ENCODE results near the gene WBP1L. TPM values are rescaled to one million over a fixed set of nuclear protein-coding genes. Genes with fewer than 3 reads are reported as not detected.

The WBP1L gene
- total RNA-seq, 2 experiments from 2014 or later: 17.6 to 24.4 TPM

- BruUV-seq (replicated peaks): no TSS peak
- DNase-seq (ENCODE audit: low spot score): no peak
- intact Hi-C loops (cut with micrococcal nuclease; ENCODE audit: unreplicated experiment): loop anchor here (5.0 kb wide), 1 partner anchor 75 kb away; no protein-coding TSS in a partner anchor
- no peaks in the 10 kb centered on the region for H3K9me2 ChIP-seq (ENCODE audit: insufficient read depth, low read length)
- H3K9me3 ChIP-seq (ENCODE audit: low read length): no peaks in the 10 kb centered on the region
- POLR2A ChIA-PET: interaction anchor here (0.6 kb wide), 1 partner anchor 539 kb away, joined by 3 read pairs; no protein-coding TSS in a partner anchor
- no peaks in the 10 kb centered on the region for H3K36me3 ChIP-seq (ENCODE audit: insufficient read depth, low read length)
- H3K4me3 ChIP-seq (ENCODE audit: low read depth, low read length, poor library complexity, severe bottlenecking): no peak overlapping the region
- H3K27ac ChIP-seq (ENCODE audit: low read depth, low read length, poor library complexity, severe bottlenecking): no peak overlapping the region
- H4K20me1 ChIP-seq (ENCODE audit: insufficient read depth, low read length): no peaks in the 10 kb centered on the region
- CTCF ChIA-PET (ENCODE audit: unreplicated experiment): no interaction called here
- H3K79me2 ChIP-seq (ENCODE audit: insufficient read depth, low read depth, low read length): no peaks in the 10 kb centered on the region
- no peak overlapping the region for H2AFZ ChIP-seq (ENCODE audit: low read length)
- no peaks in the 10 kb centered on the region for H3K4me1 ChIP-seq (ENCODE audit: insufficient read depth, low read length, poor library complexity, severe bottlenecking)
- TF ChIP-seq CTCF (conservative IDR thresholded peaks at IDR 0.05; ENCODE audit: low read length) (no peak), EZH2phosphoT487 (IDR thresholded peaks at IDR 0.05; ENCODE audit: borderline replicate concordance, low read depth, low read length) (no peak)
- H3K4me2 ChIP-seq (ENCODE audit: low read length): no peak overlapping the region
Measured at GRCh38 chr10:102827597-102827975, 83.8 kb downstream of the WBP1L start.

- H3K4me2 ChIP-seq (ENCODE audit: low read length): no peak overlapping the region
- H3K27ac ChIP-seq (ENCODE audit: low read depth, low read length, poor library complexity, severe bottlenecking): no peak overlapping the region
- CTCF ChIA-PET (ENCODE audit: unreplicated experiment): no interaction called here
- TF ChIP-seq EZH2phosphoT487 (IDR thresholded peaks at IDR 0.05; ENCODE audit: borderline replicate concordance, low read depth, low read length): no peak
- TF ChIP-seq CTCF (conservative IDR thresholded peaks at IDR 0.05; ENCODE audit: low read length): no peak
- H4K20me1 ChIP-seq (ENCODE audit: insufficient read depth, low read length): no peaks in the 10 kb centered on the region
- intact Hi-C loops (cut with micrococcal nuclease; ENCODE audit: unreplicated experiment): no loop called here
- H3K9me2 ChIP-seq (ENCODE audit: insufficient read depth, low read length): no peaks in the 10 kb centered on the region
- no peaks in the 10 kb centered on the region for H3K79me2 ChIP-seq (ENCODE audit: insufficient read depth, low read depth, low read length)
- no TSS peak for BruUV-seq (replicated peaks)
- no peaks in the 10 kb centered on the region for H3K9me3 ChIP-seq (ENCODE audit: low read length)
- H3K4me1 ChIP-seq (ENCODE audit: insufficient read depth, low read length, poor library complexity, severe bottlenecking): no peaks in the 10 kb centered on the region
- POLR2A ChIA-PET: no interaction called here
- DNase-seq (ENCODE audit: low spot score): no peak
- H3K36me3 ChIP-seq (ENCODE audit: insufficient read depth, low read length): no peaks in the 10 kb centered on the region
- H2AFZ ChIP-seq (ENCODE audit: low read length): no peak overlapping the region
- no peak overlapping the region for H3K4me3 ChIP-seq (ENCODE audit: low read depth, low read length, poor library complexity, severe bottlenecking)
Measured at GRCh38 chr10:102831322-102832071, 87.7 kb downstream of the WBP1L start.

DNA sequence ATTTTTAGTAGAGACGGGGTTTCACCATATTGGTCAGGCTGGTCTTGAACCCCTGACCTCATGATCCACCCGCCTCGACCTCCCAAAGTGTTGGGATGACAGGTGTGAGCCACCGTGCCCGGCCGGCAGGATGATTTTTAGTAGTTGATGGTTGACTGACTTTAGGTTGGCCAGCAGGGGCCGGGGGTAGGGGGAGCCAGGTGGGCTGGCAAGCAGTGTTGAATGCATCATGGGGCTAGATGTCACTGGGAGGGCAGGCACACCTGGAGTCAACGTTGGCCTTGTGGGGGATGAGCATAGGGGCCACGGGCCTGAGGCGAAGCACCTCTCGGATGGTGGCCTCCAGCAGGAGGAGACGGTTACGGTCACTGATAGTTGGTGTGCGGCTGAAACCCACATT lies 88.5 kb downstream of the WBP1L start:
- H3K9me3 ChIP-seq (ENCODE audit: low read length): peaks cover 3% of the 10 kb centered on the region; the same call in 1 of the 2 replicates
- no peaks in the 10 kb centered on the region for H3K9me2 ChIP-seq (ENCODE audit: insufficient read depth, low read length)
- TF ChIP-seq EZH2phosphoT487 (IDR thresholded peaks at IDR 0.05; ENCODE audit: borderline replicate concordance, low read depth, low read length): no peak
- TF ChIP-seq CTCF (conservative IDR thresholded peaks at IDR 0.05; ENCODE audit: low read length): no peak
- H3K36me3 ChIP-seq (ENCODE audit: insufficient read depth, low read length): no peaks in the 10 kb centered on the region
- DNase-seq (ENCODE audit: low spot score): no peak
- no peak overlapping the region for H3K4me2 ChIP-seq (ENCODE audit: low read length)
- H2AFZ ChIP-seq (ENCODE audit: low read length): no peak overlapping the region
- no peaks in the 10 kb centered on the region for H3K4me1 ChIP-seq (ENCODE audit: insufficient read depth, low read length, poor library complexity, severe bottlenecking)
- H3K79me2 ChIP-seq (ENCODE audit: insufficient read depth, low read depth, low read length): no peaks in the 10 kb centered on the region
- no TSS peak for BruUV-seq (replicated peaks)
- ChIA-PET CTCF (ENCODE audit: unreplicated experiment) (no interaction called here), POLR2A (interaction anchor here (0.6 kb wide), 1 partner anchor 206 kb away, joined by 3 read pairs; no protein-coding TSS in a partner anchor)
- no peak overlapping the region for H3K27ac ChIP-seq (ENCODE audit: low read depth, low read length, poor library complexity, severe bottlenecking)
- H3K4me3 ChIP-seq (ENCODE audit: low read depth, low read length, poor library complexity, severe bottlenecking): no peak overlapping the region
- H4K20me1 ChIP-seq (ENCODE audit: insufficient read depth, low read length): no peaks in the 10 kb centered on the region
- intact Hi-C loops (cut with micrococcal nuclease; ENCODE audit: unreplicated experiment): no loop called here
